ENCODE measurements around the gene ADTRP. TPM values are rescaled to one million over a fixed set of nuclear protein-coding genes. Genes with fewer than 3 reads are reported as not detected.

The ADTRP gene
- total RNA-seq, 1 donor from 2014 or later, result 0.68 TPM

DNA sequence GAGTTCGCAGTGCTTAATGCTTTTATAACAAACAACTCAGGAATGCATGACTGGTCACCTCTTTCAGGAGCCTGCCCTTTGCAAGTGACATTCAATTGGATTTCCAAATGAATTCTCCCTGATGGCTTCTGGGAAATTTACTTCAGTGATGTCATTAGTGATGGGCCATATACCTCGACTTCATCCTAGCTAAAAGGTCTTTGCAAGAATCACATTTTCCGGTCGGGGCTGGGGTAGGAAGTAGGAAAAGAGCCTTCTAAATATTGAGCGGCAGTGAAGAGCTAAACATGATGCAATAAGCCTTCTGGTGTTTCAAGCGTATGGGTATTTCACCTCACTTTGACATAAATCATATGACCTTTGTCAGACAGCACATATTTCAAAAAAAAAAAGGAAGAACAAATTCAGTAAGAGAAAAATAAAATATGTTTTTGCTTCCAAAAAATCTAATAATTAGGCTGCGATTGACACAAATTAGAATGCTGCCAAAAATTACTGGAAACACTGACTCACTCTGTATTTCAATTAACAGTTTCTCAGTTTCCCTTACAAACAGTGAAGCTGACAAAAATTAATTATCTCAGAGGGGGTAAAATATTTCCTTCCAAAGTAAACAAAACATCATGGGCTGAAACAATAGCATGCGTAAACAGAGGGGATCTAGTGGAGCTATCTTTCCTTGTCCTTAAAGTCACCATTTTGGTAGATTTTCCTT is 39.8 kb downstream of the ADTRP start:
- no peak overlapping the region for H2AFZ ChIP-seq (ENCODE audit: low read depth, low read length)
- Mint-ChIP-seq H3K4me3 (ENCODE audit: unreplicated experiment) (no peak overlapping the region), H3K27me3 (ENCODE audit: low read depth, unreplicated experiment) (peaks cover 24% of the 10 kb centered on the region), H3K4me1 (ENCODE audit: low read depth, unreplicated experiment) (peaks cover 2% of the 10 kb centered on the region), H3K36me3 (ENCODE audit: low read depth, unreplicated experiment) (no peaks in the 10 kb centered on the region), H3K9me3 (ENCODE audit: unreplicated experiment) (no peaks in the 10 kb centered on the region), H3K27ac (ENCODE audit: unreplicated experiment) (no peak overlapping the region)
- H3K4me2 ChIP-seq (ENCODE audit: low read length), result no peak overlapping the region
- TF ChIP-seq EZH2 (IDR thresholded peaks at IDR 0.05; ENCODE audit: insufficient read depth, low read length), result no peak
- TF ChIP-seq, protein P1, sequence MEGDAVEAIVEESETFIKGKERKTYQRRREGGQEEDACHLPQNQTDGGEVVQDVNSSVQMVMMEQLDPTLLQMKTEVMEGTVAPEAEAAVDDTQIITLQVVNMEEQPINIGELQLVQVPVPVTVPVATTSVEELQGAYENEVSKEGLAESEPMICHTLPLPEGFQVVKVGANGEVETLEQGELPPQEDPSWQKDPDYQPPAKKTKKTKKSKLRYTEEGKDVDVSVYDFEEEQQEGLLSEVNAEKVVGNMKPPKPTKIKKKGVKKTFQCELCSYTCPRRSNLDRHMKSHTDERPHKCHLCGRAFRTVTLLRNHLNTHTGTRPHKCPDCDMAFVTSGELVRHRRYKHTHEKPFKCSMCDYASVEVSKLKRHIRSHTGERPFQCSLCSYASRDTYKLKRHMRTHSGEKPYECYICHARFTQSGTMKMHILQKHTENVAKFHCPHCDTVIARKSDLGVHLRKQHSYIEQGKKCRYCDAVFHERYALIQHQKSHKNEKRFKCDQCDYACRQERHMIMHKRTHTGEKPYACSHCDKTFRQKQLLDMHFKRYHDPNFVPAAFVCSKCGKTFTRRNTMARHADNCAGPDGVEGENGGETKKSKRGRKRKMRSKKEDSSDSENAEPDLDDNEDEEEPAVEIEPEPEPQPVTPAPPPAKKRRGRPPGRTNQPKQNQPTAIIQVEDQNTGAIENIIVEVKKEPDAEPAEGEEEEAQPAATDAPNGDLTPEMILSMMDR (IDR thresholded peaks at IDR 0.05; ENCODE audit: insufficient read depth, low read depth, low read length), result no peak
- no peak overlapping the region for H3K9ac ChIP-seq (ENCODE audit: low read length)
- no peaks in the 10 kb centered on the region for H3K9me3 ChIP-seq (ENCODE audit: insufficient read depth, low read depth, low read length)
- no peak overlapping the region for H3K4me3 ChIP-seq (ENCODE audit: insufficient read depth, low read depth, low read length)
- H4K20me1 ChIP-seq (ENCODE audit: insufficient read depth, low read length), result no peaks in the 10 kb centered on the region
- H3K4me1 ChIP-seq (ENCODE audit: insufficient read depth, low read length), result no peaks in the 10 kb centered on the region
- H3K36me3 ChIP-seq (ENCODE audit: insufficient read depth, low read length), result no peaks in the 10 kb centered on the region
- DNase-seq (ENCODE audit: low read depth) (peak; percentile 16), FAIRE-seq (no peak)
- H3K27ac ChIP-seq (ENCODE audit: low read depth, low read length), result no peak overlapping the region
- no peaks in the 10 kb centered on the region for H3K79me2 ChIP-seq (ENCODE audit: insufficient read depth, low read length)
- H3K27me3 ChIP-seq (ENCODE audit: insufficient read depth, low read length), result no peaks in the 10 kb centered on the region

DNA sequence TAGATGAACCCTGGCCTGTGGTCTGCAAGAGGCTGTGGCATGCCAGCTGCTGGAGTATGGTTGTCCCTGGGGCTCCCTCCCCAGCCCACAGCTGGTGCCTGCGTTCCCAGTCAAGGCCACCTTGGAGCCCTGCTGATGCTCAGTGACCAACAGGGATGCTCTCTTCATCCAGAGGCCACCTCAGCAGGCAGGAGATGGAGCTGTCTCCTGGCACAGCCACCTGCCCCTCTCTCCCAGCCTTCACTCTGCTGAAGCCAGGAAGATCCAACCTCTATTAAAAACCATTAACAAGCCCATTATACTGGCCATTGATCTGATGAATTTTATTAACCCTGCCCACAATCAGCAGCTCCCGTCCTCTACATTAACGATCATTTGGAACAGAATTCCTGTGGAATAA is 40.4 kb downstream of the ADTRP start:
- FAIRE-seq (no peak), DNase-seq (ENCODE audit: low read depth) (no peak)
- TF ChIP-seq, protein P1 (IDR thresholded peaks at IDR 0.05; ENCODE audit: insufficient read depth, low read depth, low read length), result no peak
- no peak for TF ChIP-seq EZH2 (IDR thresholded peaks at IDR 0.05; ENCODE audit: insufficient read depth, low read length)
- H3K36me3 Mint-ChIP-seq (ENCODE audit: low read depth, unreplicated experiment), result no peaks in the 10 kb centered on the region
- H3K4me1 Mint-ChIP-seq (ENCODE audit: low read depth, unreplicated experiment), result peaks cover 2% of the 10 kb centered on the region
- peaks cover 24% of the 10 kb centered on the region for H3K27me3 Mint-ChIP-seq (ENCODE audit: low read depth, unreplicated experiment)
- Histone ChIP-seq H3K27me3 (ENCODE audit: insufficient read depth, low read length) (no peaks in the 10 kb centered on the region), H3K27ac (ENCODE audit: low read depth, low read length) (no peak overlapping the region), H3K36me3 (ENCODE audit: insufficient read depth, low read length) (no peaks in the 10 kb centered on the region), H3K4me3 (ENCODE audit: insufficient read depth, low read depth, low read length) (no peak overlapping the region), H4K20me1 (ENCODE audit: insufficient read depth, low read length) (no peaks in the 10 kb centered on the region), H3K9me3 (ENCODE audit: insufficient read depth, low read depth, low read length) (no peaks in the 10 kb centered on the region), H3K4me1 (ENCODE audit: insufficient read depth, low read length) (no peaks in the 10 kb centered on the region), H3K4me2 (ENCODE audit: low read length) (no peak overlapping the region), H2AFZ (ENCODE audit: low read depth, low read length) (no peak overlapping the region), H3K9ac (ENCODE audit: low read length) (no peak overlapping the region), H3K79me2 (ENCODE audit: insufficient read depth, low read length) (no peaks in the 10 kb centered on the region)
- H3K9me3 Mint-ChIP-seq (ENCODE audit: unreplicated experiment), result no peaks in the 10 kb centered on the region
- H3K27ac Mint-ChIP-seq (ENCODE audit: unreplicated experiment), result no peak overlapping the region
- no peak overlapping the region for H3K4me3 Mint-ChIP-seq (ENCODE audit: unreplicated experiment)

DNA sequence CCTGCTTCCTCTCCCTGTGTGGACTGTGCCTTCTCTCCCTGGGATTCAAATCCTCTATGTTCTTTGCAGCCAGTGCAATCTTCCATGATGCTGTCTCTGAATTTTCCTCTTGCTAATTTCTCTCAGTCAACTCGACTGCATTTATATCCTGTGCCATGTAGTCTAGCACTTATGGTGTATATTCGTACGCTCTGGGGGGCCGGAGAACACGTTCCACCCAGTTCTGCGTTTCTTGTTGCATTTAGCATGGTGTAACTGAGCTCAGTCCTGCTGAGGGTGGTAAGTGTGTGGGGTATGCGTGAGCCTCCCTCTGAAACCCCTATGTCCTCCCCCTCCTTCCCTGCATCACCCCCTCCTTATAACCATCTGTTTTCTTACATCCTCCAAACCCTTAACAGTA is 42.0 kb downstream of the ADTRP start:
- Histone ChIP-seq H2AFZ (ENCODE audit: low read depth, low read length) (no peak overlapping the region), H3K27ac (ENCODE audit: low read depth, low read length) (no peak overlapping the region), H4K20me1 (ENCODE audit: insufficient read depth, low read length) (no peaks in the 10 kb centered on the region), H3K4me1 (ENCODE audit: insufficient read depth, low read length) (no peaks in the 10 kb centered on the region), H3K79me2 (ENCODE audit: insufficient read depth, low read length) (no peaks in the 10 kb centered on the region), H3K27me3 (ENCODE audit: insufficient read depth, low read length) (no peaks in the 10 kb centered on the region), H3K4me2 (ENCODE audit: low read length) (no peak overlapping the region), H3K9me3 (ENCODE audit: insufficient read depth, low read depth, low read length) (no peaks in the 10 kb centered on the region), H3K36me3 (ENCODE audit: insufficient read depth, low read length) (no peaks in the 10 kb centered on the region), H3K9ac (ENCODE audit: low read length) (no peak overlapping the region), H3K4me3 (ENCODE audit: insufficient read depth, low read depth, low read length) (no peak overlapping the region)
- FAIRE-seq, result no peak
- DNase-seq (ENCODE audit: low read depth), result no peak
- TF ChIP-seq, protein P1 (IDR thresholded peaks at IDR 0.05; ENCODE audit: insufficient read depth, low read depth, low read length), result no peak
- no peak for TF ChIP-seq EZH2 (IDR thresholded peaks at IDR 0.05; ENCODE audit: insufficient read depth, low read length)
- H3K4me3 Mint-ChIP-seq (ENCODE audit: unreplicated experiment), result no peak overlapping the region
- H3K9me3 Mint-ChIP-seq (ENCODE audit: unreplicated experiment), result no peaks in the 10 kb centered on the region
- peaks cover 24% of the 10 kb centered on the region for H3K27me3 Mint-ChIP-seq (ENCODE audit: low read depth, unreplicated experiment)
- no peak overlapping the region for H3K27ac Mint-ChIP-seq (ENCODE audit: unreplicated experiment)
- H3K36me3 Mint-ChIP-seq (ENCODE audit: low read depth, unreplicated experiment), result no peaks in the 10 kb centered on the region
- H3K4me1 Mint-ChIP-seq (ENCODE audit: low read depth, unreplicated experiment), result peaks cover 2% of the 10 kb centered on the region

All from astrocyte (in vitro differentiated cells and primary cell).